ENCODE results near the gene CCNH. TPM values are rescaled to one million over a fixed set of nuclear protein-coding genes. Genes with fewer than 3 reads are reported as not detected.

The CCNH gene
- total RNA-seq, 1 experiment from 2014 or later: 64.3 TPM

GRCh38 chr5:87413343-87413645, 564 bp upstream of the CCNH start:
- no peak for TF ChIP-seq EZH2 (IDR thresholded peaks at IDR 0.05; ENCODE audit: borderline replicate concordance, low read depth, low read length, poor library complexity, severe bottlenecking)
- no peak for TF ChIP-seq CTCF (conservative IDR thresholded peaks at IDR 0.05; ENCODE audit: low read depth, low read length)
- Histone ChIP-seq H3K27ac (ENCODE audit: low read depth, low read length, poor library complexity, severe bottlenecking) (peak overlapping the region; percentile 21), H3K4me1 (ENCODE audit: insufficient read depth, low read length, poor library complexity, severe bottlenecking) (peaks cover 11% of the 10 kb centered on the region), H3K9me3 (ENCODE audit: low read depth, low read length, poor library complexity, severe bottlenecking) (no peaks in the 10 kb centered on the region), H3K27me3 (replicated peaks; ENCODE audit: insufficient read depth, low read depth, low read length, poor library complexity) (no peaks in the 10 kb centered on the region), H3K4me3 (ENCODE audit: low read depth, low read length, poor library complexity, severe bottlenecking) (peak overlapping the region; percentile 66), H3K36me3 (ENCODE audit: insufficient read depth, low read length, poor library complexity, severe bottlenecking) (peaks cover 24% of the 10 kb centered on the region)
- ChIA-PET POLR2A (ENCODE audit: low non-redundant PET) (no interaction called here), CTCF (no interaction called here)
- no peak for DNase-seq (ENCODE audit: low spot score)
- intact Hi-C loops (cut with micrococcal nuclease; ENCODE audit: unreplicated experiment): no loop called here
- no TSS peak for BruUV-seq (replicated peaks)

- CTCF ChIA-PET: no interaction called here
- Histone ChIP-seq H3K27ac (ENCODE audit: low read depth, low read length, poor library complexity, severe bottlenecking) (peak overlapping the region; percentile 86), H3K9me3 (ENCODE audit: low read depth, low read length, poor library complexity, severe bottlenecking) (no peaks in the 10 kb centered on the region), H3K27me3 (replicated peaks; ENCODE audit: insufficient read depth, low read depth, low read length, poor library complexity) (no peaks in the 10 kb centered on the region), H3K4me1 (ENCODE audit: insufficient read depth, low read length, poor library complexity, severe bottlenecking) (peaks cover 11% of the 10 kb centered on the region), H3K4me3 (ENCODE audit: low read depth, low read length, poor library complexity, severe bottlenecking) (peak overlapping the region; percentile 66), H3K36me3 (ENCODE audit: insufficient read depth, low read length, poor library complexity, severe bottlenecking) (peaks cover 35% of the 10 kb centered on the region)
- intact Hi-C loops (cut with micrococcal nuclease; ENCODE audit: unreplicated experiment): no loop called here
- DNase-seq (ENCODE audit: low spot score): peak; percentile 21
- POLR2A ChIA-PET (ENCODE audit: low non-redundant PET): no interaction called here
- BruUV-seq (replicated peaks): TSS peak; percentile 78
- TF ChIP-seq CTCF (conservative IDR thresholded peaks at IDR 0.05; ENCODE audit: low read depth, low read length) (no peak), EZH2 (IDR thresholded peaks at IDR 0.05; ENCODE audit: borderline replicate concordance, low read depth, low read length, poor library complexity, severe bottlenecking) (no peak)
These were observed 629 bp downstream of the CCNH start for GRCh38 chr5:87411973-87412629.

- Histone ChIP-seq H3K4me3 (ENCODE audit: low read depth, low read length, poor library complexity, severe bottlenecking) (peak overlapping the region; percentile 66), H3K4me1 (ENCODE audit: insufficient read depth, low read length, poor library complexity, severe bottlenecking) (peaks cover 11% of the 10 kb centered on the region), H3K27me3 (replicated peaks; ENCODE audit: insufficient read depth, low read depth, low read length, poor library complexity) (no peaks in the 10 kb centered on the region), H3K36me3 (ENCODE audit: insufficient read depth, low read length, poor library complexity, severe bottlenecking) (peaks cover 40% of the 10 kb centered on the region), H3K27ac (ENCODE audit: low read depth, low read length, poor library complexity, severe bottlenecking) (peak overlapping the region; percentile 86), H3K9me3 (ENCODE audit: low read depth, low read length, poor library complexity, severe bottlenecking) (no peaks in the 10 kb centered on the region)
- POLR2A ChIA-PET (ENCODE audit: low non-redundant PET): no interaction called here
- CTCF ChIA-PET: no interaction called here
- intact Hi-C loops (cut with micrococcal nuclease; ENCODE audit: unreplicated experiment): no loop called here
- no peak for DNase-seq (ENCODE audit: low spot score)
- BruUV-seq (replicated peaks): no TSS peak
- TF ChIP-seq CTCF (conservative IDR thresholded peaks at IDR 0.05; ENCODE audit: low read depth, low read length) (no peak), EZH2 (IDR thresholded peaks at IDR 0.05; ENCODE audit: borderline replicate concordance, low read depth, low read length, poor library complexity, severe bottlenecking) (no peak)
These were observed 1.2 kb downstream of the CCNH start for GRCh38 chr5:87411586-87411972.
